Loucy (cell line): ENCODE measurements around the gene PDK1.

Source experiments
- CTCF ChIP-seq: fragments of 200-600 bp; sonication (generic); conservative IDR thresholded peaks from 2 replicates; pipeline ENCODE4 v1.5.1; 2014; ENCODE audit warnings: mild to moderate bottlenecking, antibody characterized with exemption, low read length
- EZH2phosphoT487 ChIP-seq: fragments of 200-600 bp; IDR thresholded peaks from 2 replicates; pipeline ENCODE4 v1.6.1; 2018; ENCODE audit warnings: antibody characterized with exemption, mild to moderate bottlenecking, moderate library complexity, borderline replicate concordance

- TF ChIP-seq CTCF (no peak), EZH2phosphoT487 (no peak)
Observed at GRCh38 chr2:172607379-172607928, 51.6 kb downstream of the PDK1 start.
